ENCODE results near the gene OR4N5. TPM values are rescaled to one million over a fixed set of nuclear protein-coding genes. Genes with fewer than 3 reads are reported as not detected.

OR4N5 gene
- total and polyA plus RNA-seq, 2 of the 8 experiments (the other 6 are each of a cell fraction or from before 2014, with no cell fraction given): not detected

DNA sequence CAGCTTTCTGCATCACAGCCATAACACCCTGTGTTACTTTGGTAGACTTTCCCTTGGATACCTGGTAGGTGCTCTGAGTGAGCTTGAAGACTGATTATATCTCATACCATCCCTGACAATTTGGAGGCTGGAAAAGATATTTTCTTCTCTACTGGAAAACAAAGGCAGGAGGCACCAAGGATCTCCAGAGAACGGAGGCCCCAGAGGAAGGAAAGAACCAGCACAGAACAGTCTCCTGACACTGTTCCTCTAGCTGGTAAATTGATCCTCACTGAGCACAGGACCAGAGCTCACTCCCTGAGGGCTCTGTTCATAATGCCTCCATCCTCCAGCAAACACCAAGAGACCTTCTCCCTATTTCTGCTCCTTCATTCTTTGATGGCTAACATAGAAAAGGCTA is 52.0 kb downstream of the OR4N5 start, which contains the start of gene OR11G2:
Gene OR11G2, plus strand, starts transcription at position 301 of the 400 bp plus-strand sequence. CDS start 6,542 bp downstream, outside the sequence.
- Histone ChIP-seq H3K14ac (ENCODE audit: insufficient read length) (no peak within 1 kb of the TSS), H2BK20ac (ENCODE audit: low read length) (no peak within 1 kb of the TSS), H3K4ac (replicated peaks; ENCODE audit: insufficient read length, low read depth, low read length) (no peak within 1 kb of the TSS), H3K79me2 (ENCODE audit: control insufficient read depth in 1 of 2, insufficient read depth in 2 of 2, low read length in 2 of 2) (no peaks in the 10 kb centered on the region), H3K27ac (ENCODE audit: low read depth, low read length) (no peak within 1 kb of the TSS), H2AK5ac (ENCODE audit: low read depth, low read length) (no peak within 1 kb of the TSS), H3K79me1 (ENCODE audit: low read depth, low read length) (no peaks in the 10 kb centered on the region), H3K4me1 (replicated peaks in 1 of 4; ENCODE audit: control insufficient read depth in 3 of 4, insufficient read depth in 4 of 4, low read length in 3 of 4) (no peaks in the 10 kb centered on the region), H3K18ac (ENCODE audit: extremely low read depth, low read length) (no peak within 1 kb of the TSS), H3K4me2 (ENCODE audit: insufficient read depth in 1 of 2, low read depth in 2 of 2, low read length in 2 of 2) (no peak within 1 kb of the TSS), H4K91ac (replicated peaks; ENCODE audit: insufficient read length, low read length) (no peak within 1 kb of the TSS), H3K36me3 (ENCODE audit: control insufficient read depth in 2 of 4, insufficient read depth in 4 of 4, low read length in 3 of 4) (no peaks in the 10 kb centered on the region), H4K20me1 (replicated peaks in 1 of 2; ENCODE audit: control insufficient read depth in 1 of 2, insufficient read depth in 2 of 2, low read length in 2 of 2) (no peaks in the 10 kb centered on the region), H3K9me3 (ENCODE audit: insufficient read depth in 2 of 2, low read depth in 1 of 2, low read length in 1 of 2) (peaks cover 59 to 76% of the 10 kb centered on the region in 2 experiments), H3K23me2 (ENCODE audit: low read depth, low read length) (no peaks in the 10 kb centered on the region), H3K56ac (replicated peaks; ENCODE audit: insufficient read length, low read depth, low read length) (no peak within 1 kb of the TSS), H2BK12ac (ENCODE audit: low read depth, low read length) (no peak within 1 kb of the TSS), H3K27me3 (replicated peaks in 1 of 4; ENCODE audit: control insufficient read depth in 3 of 4, extremely low read depth in 1 of 4, insufficient read depth in 3 of 4, low read length in 3 of 4) (no peaks in the 10 kb centered on the region), H2BK15ac (ENCODE audit: low read length) (no peak within 1 kb of the TSS), H3K9ac (replicated peaks in 1 of 4; ENCODE audit: extremely low read depth in 1 of 4, low read depth in 3 of 4, low read length in 3 of 4) (no peak within 1 kb of the TSS), H2BK120ac (replicated peaks; ENCODE audit: low read depth, low read length) (no peak within 1 kb of the TSS), H3K4me3 (ENCODE audit: extremely low read depth in 1 of 4, insufficient read depth in 2 of 4, low read depth in 3 of 4, low read length in 4 of 4) (no peak within 1 kb of the TSS), H2AFZ (ENCODE audit: low read length) (no peak within 1 kb of the TSS), H3K23ac (ENCODE audit: insufficient read length) (no peak within 1 kb of the TSS), H4K8ac (ENCODE audit: extremely low read depth, insufficient read depth, low read length) (no peak within 1 kb of the TSS), H4K5ac (ENCODE audit: insufficient read length, low read depth, low read length) (no peak within 1 kb of the TSS), H2BK5ac (ENCODE audit: low read depth, low read length) (no peak within 1 kb of the TSS)
- WGBS, 2 experiments (ENCODE audit: extremely low coverage in 1 of 2, insufficient coverage in 1 of 2, insufficient read length in 1 of 2, insufficient replicate concordance in 2 of 2, low coverage in 1 of 2, low lambda C conversion rate in 2 of 2, missing lambda C conversion rate in 1 of 2): 35% methylated on average over 1 of the region's 1 CpG; no CpG with 5 or more reads in 1 of the 2 experiments
- no peak for DNase-seq (ENCODE audit: low read depth in 1 of 2, low spot score in 2 of 2)
- ChIA-PET CTCF (ENCODE audit: partially characterized antibody) (interaction anchor here (0.7 kb wide), 1 partner anchor 140 kb away, joined by 3 read pairs; no protein-coding TSS in a partner anchor), POLR2A (ENCODE audit: partially characterized antibody) (no interaction called here)
- FAIRE-seq: no peak
- no peak for TF ChIP-seq SUZ12 (IDR thresholded peaks at IDR 0.05; ENCODE audit: low read length)
- TF ChIP-seq CREB1 (IDR thresholded peaks at IDR 0.05): no peak
- no peak for TF ChIP-seq TAF7 (optimal IDR thresholded peaks at IDR 0.05; ENCODE audit: borderline replicate concordance, low read depth, low read length)
- TF ChIP-seq GABPA (IDR thresholded peaks at IDR 0.05; ENCODE audit: borderline replicate concordance, insufficient read depth, low read length): no peak
- no peak for TF ChIP-seq POLR2A (IDR thresholded peaks at IDR 0.05; ENCODE audit: control extremely low read depth in 1 of 2, low read depth in 2 of 2, low read length in 2 of 2)
- TF ChIP-seq PHF8 (conservative IDR thresholded peaks at IDR 0.05; ENCODE audit: low read depth, low read length): no peak
- no peak for TF ChIP-seq SRF (IDR thresholded peaks at IDR 0.05; ENCODE audit: low read depth, low read length)
- TF ChIP-seq CTBP2 (IDR thresholded peaks at IDR 0.05; ENCODE audit: borderline replicate concordance, insufficient read depth, insufficient read length, low read length): no peak
